Endodermal cell (in vitro differentiated cells): ENCODE data around the gene ZNG1A. TPM values are rescaled to one million over a fixed set of nuclear protein-coding genes. Genes with fewer than 3 reads are reported as not detected.
"Not testable (repeated sequence)": the region's sequence is repeated elsewhere in the genome, so short reads cannot be mapped to it uniquely, and the experiment has no call there.

Experiments
- DNase-seq: peaks from one replicate; pipeline ENCODE4 v3.0.0-alpha.2; 2017
- H3K27ac ChIP-seq: 2 replicates; pipeline ENCODE4 v1.5.1; 2013; ENCODE audit warnings: mild to moderate bottlenecking, low read depth, low read length, moderate library complexity
- H3K27me3 ChIP-seq: 2 replicates; pipeline ENCODE4 v1.6.1; 2013; ENCODE audit warnings: mild to moderate bottlenecking, low read length, moderate library complexity; ENCODE audit not compliant: insufficient read depth, control insufficient read depth, poor library complexity, severe bottlenecking
- H3K36me3 ChIP-seq: 2 replicates; pipeline ENCODE4 v1.7.0; 2013; ENCODE audit warnings: mild to moderate bottlenecking, low read length, moderate library complexity; ENCODE audit not compliant: control insufficient read depth, insufficient read depth
- H3K4me1 ChIP-seq: one replicate; pipeline ENCODE4 v1.7.0; 2013; ENCODE audit warnings: low read length; ENCODE audit not compliant: control insufficient read depth, insufficient read depth
- H3K4me3 ChIP-seq: 2 replicates; pipeline ENCODE4 v1.5.1; 2013; ENCODE audit warnings: mild to moderate bottlenecking, low read length, moderate library complexity
- H3K9ac ChIP-seq: 2 replicates; pipeline ENCODE4 v1.6.1; 2013; ENCODE audit warnings: mild to moderate bottlenecking, low read length, moderate library complexity; ENCODE audit not compliant: poor library complexity, severe bottlenecking; ENCODE audit errors: extremely low read depth
- H3K9me3 ChIP-seq: 2 replicates; pipeline ENCODE4 v1.6.1; 2013; ENCODE audit warnings: mild to moderate bottlenecking, low read length, moderate library complexity; ENCODE audit not compliant: control insufficient read depth
- H3K27ac Mint-ChIP-seq: 2 replicates; pipeline ENCODE4 v1.8.0; 2020; ENCODE audit warnings: mixed read lengths
- H3K27me3 Mint-ChIP-seq: 2 replicates; pipeline ENCODE4 v1.8.0; 2021; ENCODE audit warnings: mild to moderate bottlenecking, mixed read lengths; ENCODE audit not compliant: insufficient read depth
- H3K36me3 Mint-ChIP-seq: 2 replicates; pipeline ENCODE4 v1.8.0; 2020; ENCODE audit warnings: low read depth, mixed read lengths
- H3K4me1 Mint-ChIP-seq: 2 replicates; pipeline ENCODE4 v1.8.0; 2020; ENCODE audit warnings: mixed read lengths
- H3K4me3 Mint-ChIP-seq: 2 replicates; pipeline ENCODE4 v1.8.0; 2020; ENCODE audit warnings: mild to moderate bottlenecking, moderate library complexity, mixed read lengths
- H3K9me3 Mint-ChIP-seq: 2 replicates; pipeline ENCODE4 v1.8.0; 2020; ENCODE audit warnings: mild to moderate bottlenecking, mixed read lengths
- WGBS, 2 experiments: methylation state at CpG; one replicate each; pipeline versions ENCODE4 v1.1.5 to v1.1.7; 2013; ENCODE audit warnings: missing lambda C conversion rate in 2 of 2, mixed read lengths in 1 of 2; ENCODE audit not compliant: insufficient coverage in 1 of 2, insufficient read length in 1 of 2; 5-methylcytosine and 5-hydroxymethylcytosine counted together
- total RNA-seq, 2 donors: library from RNA; stranded (reverse); fragmentation: NEBNext Ultra II Directional in 1 of 2; extraction: Animal tissue kit (Norgen Biotek cat#: 25700) in 1 of 2; gene quantifications; 2 replicates in 1 of 2; 3 replicates in 1 of 2; pipeline ENCODE4 v1.2.1, GENCODE V29; 2021

Gene ZNG1A
- total RNA-seq, 2 donors from 2014 or later, result 45.7 to 68.5 TPM

GRCh38 chr9:108742-109495 is 69.9 kb downstream of the ZNG1A start:
- peak; percentile 53 for DNase-seq
- not testable (repeated sequence) for H3K9ac ChIP-seq, H3K4me3 Mint-ChIP-seq, H3K4me3 ChIP-seq, H3K36me3 ChIP-seq, H3K27ac ChIP-seq, H3K4me1 Mint-ChIP-seq, H3K4me1 ChIP-seq, H3K36me3 Mint-ChIP-seq, H3K27ac Mint-ChIP-seq, H3K9me3 Mint-ChIP-seq, H3K9me3 ChIP-seq
- WGBS, 2 experiments, result 6 to 22% methylated on average over 7 to 17 of the region's 22 CpGs
- H3K27me3 Mint-ChIP-seq, result peaks cover 80% of the 10 kb centered on the region
- peaks cover 91% of the 10 kb centered on the region for H3K27me3 ChIP-seq

DNA sequence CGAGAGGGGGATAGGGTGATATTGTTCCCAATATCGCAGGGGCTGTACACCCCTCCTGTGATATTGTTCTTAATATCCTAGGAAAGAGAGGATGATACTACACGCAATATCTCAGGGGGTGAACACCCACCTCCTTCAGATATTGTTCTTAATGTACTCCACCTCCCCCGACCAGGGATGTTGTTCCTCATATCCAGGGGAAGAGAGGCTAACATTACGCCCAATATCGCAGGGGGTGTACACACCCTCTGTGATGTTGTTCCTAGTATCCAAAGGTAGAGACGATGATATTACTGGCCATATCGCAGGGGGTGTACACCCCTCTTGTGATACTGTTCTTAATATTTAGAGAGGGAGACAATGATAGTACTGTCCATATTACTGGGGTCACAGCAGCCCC is 72.9 kb downstream of the ZNG1A start:
- not testable (repeated sequence) for H3K9me3 Mint-ChIP-seq, H3K9ac ChIP-seq, H3K9me3 ChIP-seq, H3K4me1 Mint-ChIP-seq, H3K36me3 Mint-ChIP-seq, H3K27ac ChIP-seq, H3K36me3 ChIP-seq, DNase-seq, H3K4me3 ChIP-seq, H3K4me3 Mint-ChIP-seq, H3K4me1 ChIP-seq, H3K27ac Mint-ChIP-seq
- 85 to 86% methylated on average over 1 to 8 of the region's 8 CpGs for WGBS, 2 experiments
- H3K27me3 Mint-ChIP-seq, result peaks cover 69% of the 10 kb centered on the region
- peaks cover 68% of the 10 kb centered on the region for H3K27me3 ChIP-seq

DNA sequence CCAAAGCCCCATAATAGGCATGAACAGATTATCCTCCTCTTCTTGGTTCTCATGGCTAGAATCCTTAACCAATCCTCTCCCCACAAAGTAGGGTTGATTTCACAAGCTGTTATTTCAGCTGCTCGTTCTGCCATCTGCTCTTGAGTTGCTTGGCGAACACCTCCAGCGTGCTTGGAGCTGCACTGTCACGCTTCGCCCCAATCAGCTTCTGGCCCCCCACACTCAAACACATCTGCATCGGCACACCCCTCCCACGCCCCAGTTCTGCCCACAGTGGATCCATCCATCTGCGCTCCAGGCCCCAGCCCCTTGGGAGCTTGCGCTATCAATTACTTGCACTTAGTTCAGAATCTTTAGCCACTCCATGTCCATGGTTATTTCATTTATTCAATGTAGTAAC is 78.4 kb downstream of the ZNG1A start:
- WGBS, 2 experiments, result 86% methylated on average over 9 of the region's 9 CpGs; no CpG with 5 or more reads in 1 of the 2 experiments
- not testable (repeated sequence) for H3K36me3 Mint-ChIP-seq
- peaks cover 16% of the 10 kb centered on the region for H3K27me3 ChIP-seq

DNA sequence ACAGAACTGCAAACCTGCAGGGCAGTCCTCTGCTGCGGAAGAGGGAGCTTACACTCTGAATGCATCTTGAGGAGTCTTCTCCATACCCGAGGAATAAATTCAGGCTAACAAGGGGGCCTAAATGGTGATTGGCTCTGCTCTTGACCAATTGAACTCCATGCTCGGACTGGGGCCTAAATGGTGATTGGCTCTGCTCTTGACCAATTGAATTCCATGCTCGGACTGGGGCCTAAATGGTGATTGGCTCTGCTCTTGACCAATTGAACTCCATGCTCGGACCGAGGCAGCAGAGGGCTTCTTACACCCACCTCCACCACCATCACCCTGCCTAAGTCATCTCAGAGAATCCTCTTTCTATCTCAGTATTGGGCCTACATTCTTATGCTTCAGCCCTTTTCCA is 79.0 kb downstream of the ZNG1A start:
- not testable (repeated sequence) for H3K9me3 ChIP-seq, H3K9me3 Mint-ChIP-seq, H3K36me3 Mint-ChIP-seq, H3K36me3 ChIP-seq, H3K9ac ChIP-seq, H3K4me1 Mint-ChIP-seq, H3K27ac Mint-ChIP-seq, H3K4me3 Mint-ChIP-seq, H3K4me1 ChIP-seq, H3K27ac ChIP-seq, H3K4me3 ChIP-seq
- peaks cover 29% of the 10 kb centered on the region for H3K27me3 Mint-ChIP-seq
- H3K27me3 ChIP-seq, result peaks cover 15% of the 10 kb centered on the region
- peak; percentile 36 for DNase-seq
- 90 to 91% methylated on average over 4 to 6 of the region's 6 CpGs for WGBS, 2 experiments

More for the DNA sequence above, 78.4 kb downstream of the ZNG1A start:
- not testable (repeated sequence) for H3K9me3 Mint-ChIP-seq, H3K4me1 ChIP-seq, H3K27ac ChIP-seq, DNase-seq, H3K4me3 Mint-ChIP-seq, H3K9ac ChIP-seq, H3K27ac Mint-ChIP-seq, H3K4me1 Mint-ChIP-seq, H3K4me3 ChIP-seq, H3K9me3 ChIP-seq, H3K36me3 ChIP-seq
- H3K27me3 Mint-ChIP-seq, result peaks cover 27% of the 10 kb centered on the region

DNA sequence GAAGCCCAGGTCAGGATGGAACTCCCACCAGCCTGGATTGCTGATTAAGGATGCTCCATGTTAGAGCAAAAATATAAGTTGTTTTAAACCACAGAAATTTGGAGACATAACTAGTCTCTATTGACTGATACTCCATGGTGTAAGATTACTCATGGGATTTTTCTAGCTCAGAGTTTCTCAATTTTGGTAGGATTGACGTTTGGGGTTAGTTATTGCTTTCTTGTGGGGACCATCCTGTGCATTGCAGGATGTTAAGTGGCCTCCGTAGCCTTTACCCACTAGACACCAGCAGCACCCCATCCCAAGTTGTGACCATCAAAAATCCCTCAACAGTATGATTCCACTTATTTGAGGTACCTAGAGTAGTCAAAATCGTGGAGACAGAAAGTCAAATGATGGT is 80.1 kb downstream of the ZNG1A start:
- not testable (repeated sequence) for H3K9me3 ChIP-seq, H3K27ac Mint-ChIP-seq, H3K4me1 ChIP-seq, H3K9ac ChIP-seq, H3K9me3 Mint-ChIP-seq, H3K36me3 ChIP-seq, H3K4me1 Mint-ChIP-seq, H3K27ac ChIP-seq, H3K4me3 ChIP-seq, H3K36me3 Mint-ChIP-seq, H3K27me3 ChIP-seq, H3K4me3 Mint-ChIP-seq, DNase-seq
- peaks cover 20% of the 10 kb centered on the region for H3K27me3 Mint-ChIP-seq
- 74% methylated on average over 1 of the region's 3 CpGs; no CpG with 5 or more reads in 1 of the 2 experiments for WGBS, 2 experiments

- not testable (repeated sequence) for H3K4me3 Mint-ChIP-seq, H3K4me1 Mint-ChIP-seq, H3K27ac ChIP-seq, H3K36me3 Mint-ChIP-seq, H3K4me3 ChIP-seq, H3K27me3 Mint-ChIP-seq, H3K4me1 ChIP-seq, H3K27ac Mint-ChIP-seq, H3K9me3 Mint-ChIP-seq, H3K36me3 ChIP-seq, H3K9ac ChIP-seq, H3K9me3 ChIP-seq, H3K27me3 ChIP-seq, DNase-seq
- WGBS, 2 experiments, result 95% methylated on average over 1 of the region's 4 CpGs; no CpG with 5 or more reads in 1 of the 2 experiments
Measured at GRCh38 chr9:94992-95391, 83.9 kb downstream of the ZNG1A start.

GRCh38 chr9:94323-94722 is 84.5 kb downstream of the ZNG1A start:
- not testable (repeated sequence) for H3K9me3 Mint-ChIP-seq, H3K4me1 ChIP-seq, H3K4me3 ChIP-seq, H3K4me1 Mint-ChIP-seq, H3K27ac ChIP-seq, H3K27me3 ChIP-seq, DNase-seq, H3K4me3 Mint-ChIP-seq, H3K27me3 Mint-ChIP-seq, H3K36me3 Mint-ChIP-seq, H3K9me3 ChIP-seq, H3K9ac ChIP-seq, H3K36me3 ChIP-seq, H3K27ac Mint-ChIP-seq
- WGBS, 2 experiments, result no CpG with 5 or more reads among the region's 5 CpGs
